ENCODE results near the gene M6PR.
"Not testable (repeated sequence)": the region's sequence is repeated elsewhere in the genome, so short reads cannot be mapped to it uniquely, and the experiment has no call there.

The M6PR gene

GRCh38 chr12:8941691-8942478 lies 7.6 kb downstream of the M6PR start:
- H3K9ac ChIP-seq (ENCODE audit: low read depth, low read length, poor library complexity, severe bottlenecking) = no peak overlapping the region
- no peaks in the 10 kb centered on the region for H3F3A ChIP-seq (ENCODE audit: low read depth)
- H3K9me2 ChIP-seq (replicated peaks; ENCODE audit: low read depth, low read length) = no peaks in the 10 kb centered on the region
- TF ChIP-seq EZH2phosphoT487 (IDR thresholded peaks at IDR 0.05; ENCODE audit: borderline replicate concordance) = no peak
- peaks cover 29% of the 10 kb centered on the region for H3K79me2 ChIP-seq (ENCODE audit: insufficient read depth, low read length)
- no peaks in the 10 kb centered on the region for H3K27me3 ChIP-seq (ENCODE audit: insufficient read depth, low read length, poor library complexity, severe bottlenecking)
- H3K9me3 ChIP-seq (ENCODE audit: insufficient read depth, low read depth, low read length) = no peaks in the 10 kb centered on the region
- H3K36me3 ChIP-seq (ENCODE audit: insufficient read depth, low read length) = peaks cover 74% of the 10 kb centered on the region; the same call in 1 of the 2 replicates
- peaks cover 8% of the 10 kb centered on the region for H3K4me1 ChIP-seq (ENCODE audit: insufficient read depth, low read length, poor library complexity, severe bottlenecking)
- H4K20me1 ChIP-seq (ENCODE audit: insufficient read depth, low read length, poor library complexity, severe bottlenecking) = peaks cover 22% of the 10 kb centered on the region
- H3K4me2 ChIP-seq (ENCODE audit: low read depth, low read length, poor library complexity, severe bottlenecking) = no peak overlapping the region
- H2AFZ ChIP-seq (ENCODE audit: low read length) = no peak overlapping the region
- no peak overlapping the region for H3K4me3 ChIP-seq (ENCODE audit: low read length, poor library complexity, severe bottlenecking)

DNA sequence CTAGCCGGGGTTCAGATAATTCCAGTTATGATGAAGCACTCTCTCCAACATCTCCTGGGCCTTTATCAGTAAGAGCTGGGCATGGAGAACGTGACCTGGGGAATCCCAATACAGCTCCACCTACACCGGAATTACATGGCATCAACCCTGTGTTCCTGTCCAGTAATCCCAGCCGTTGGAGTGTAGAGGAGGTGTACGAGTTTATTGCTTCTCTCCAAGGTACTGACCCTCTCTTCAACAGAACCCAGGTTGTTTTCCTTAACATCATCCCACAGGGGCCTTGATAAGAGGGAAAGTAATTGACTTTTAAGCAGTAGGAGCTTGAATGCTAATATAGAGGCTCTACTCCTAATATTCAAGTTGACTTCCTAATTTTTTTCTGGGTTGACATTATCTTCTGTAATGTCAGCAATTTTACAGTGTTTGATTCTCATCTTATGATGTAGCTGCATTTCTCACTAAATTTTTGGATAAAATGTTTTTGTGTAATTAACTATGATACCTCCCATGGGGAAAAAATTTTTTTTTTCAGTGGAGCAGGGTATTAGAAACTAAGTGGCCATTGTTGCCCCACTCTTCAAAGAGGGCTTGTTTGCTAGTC lies 11.5 kb downstream of the M6PR start:
- H3K9ac ChIP-seq (ENCODE audit: low read depth, low read length, poor library complexity, severe bottlenecking); H3K27me3 ChIP-seq (ENCODE audit: insufficient read depth, low read length, poor library complexity, severe bottlenecking); H3K9me2 ChIP-seq (replicated peaks; ENCODE audit: low read depth, low read length); H4K20me1 ChIP-seq (ENCODE audit: insufficient read depth, low read length, poor library complexity, severe bottlenecking); H3F3A ChIP-seq (ENCODE audit: low read depth); H3K4me1 ChIP-seq (ENCODE audit: insufficient read depth, low read length, poor library complexity, severe bottlenecking); H3K79me2 ChIP-seq (ENCODE audit: insufficient read depth, low read length); H3K4me3 ChIP-seq (ENCODE audit: low read length, poor library complexity, severe bottlenecking); H3K9me3 ChIP-seq (ENCODE audit: insufficient read depth, low read depth, low read length); H3K4me2 ChIP-seq (ENCODE audit: low read depth, low read length, poor library complexity, severe bottlenecking); H2AFZ ChIP-seq (ENCODE audit: low read length): not testable (repeated sequence)
- peaks cover 57% of the 10 kb centered on the region; the same call in 1 of the 2 replicates for H3K36me3 ChIP-seq (ENCODE audit: insufficient read depth, low read length)

DNA sequence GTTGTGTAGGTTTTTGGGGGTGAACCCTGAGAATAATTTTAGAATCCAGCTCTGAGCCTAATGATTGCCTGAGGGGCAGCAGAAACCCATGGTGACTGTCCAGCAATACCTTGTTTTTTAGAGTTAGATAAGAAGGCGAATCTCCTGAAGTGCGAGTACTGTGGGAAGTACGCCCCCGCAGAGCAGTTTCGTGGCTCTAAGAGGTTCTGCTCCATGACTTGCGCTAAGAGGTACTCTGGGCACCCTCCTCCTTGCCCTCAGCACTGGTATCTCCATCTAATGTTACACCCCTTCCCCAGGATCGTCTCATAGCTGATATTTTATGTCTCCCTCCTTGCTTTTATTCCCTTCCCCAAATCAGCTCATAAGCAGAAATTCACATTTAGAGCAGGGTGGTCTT lies 12.7 kb downstream of the M6PR start:
- H3K4me2 ChIP-seq (ENCODE audit: low read depth, low read length, poor library complexity, severe bottlenecking) = no peak overlapping the region
- no peaks in the 10 kb centered on the region for H3K27me3 ChIP-seq (ENCODE audit: insufficient read depth, low read length, poor library complexity, severe bottlenecking)
- H3K4me3 ChIP-seq (ENCODE audit: low read length, poor library complexity, severe bottlenecking) = no peak overlapping the region
- no peaks in the 10 kb centered on the region for H3K79me2 ChIP-seq (ENCODE audit: insufficient read depth, low read length)
- H3K9me3 ChIP-seq (ENCODE audit: insufficient read depth, low read depth, low read length) = no peaks in the 10 kb centered on the region
- peaks cover 51% of the 10 kb centered on the region; the same call in 1 of the 2 replicates for H3K36me3 ChIP-seq (ENCODE audit: insufficient read depth, low read length)
- no peaks in the 10 kb centered on the region for H3F3A ChIP-seq (ENCODE audit: low read depth)
- H3K9ac ChIP-seq (ENCODE audit: low read depth, low read length, poor library complexity, severe bottlenecking) = no peak overlapping the region
- H3K9me2 ChIP-seq (replicated peaks; ENCODE audit: low read depth, low read length) = no peaks in the 10 kb centered on the region
- no peaks in the 10 kb centered on the region for H4K20me1 ChIP-seq (ENCODE audit: insufficient read depth, low read length, poor library complexity, severe bottlenecking)
- TF ChIP-seq CTCF (conservative IDR thresholded peaks at IDR 0.05; ENCODE audit: low read length) (no peak), EZH2phosphoT487 (IDR thresholded peaks at IDR 0.05; ENCODE audit: borderline replicate concordance) (no peak)
- H2AFZ ChIP-seq (ENCODE audit: low read length) = no peak overlapping the region
- H3K4me1 ChIP-seq (ENCODE audit: insufficient read depth, low read length, poor library complexity, severe bottlenecking) = no peaks in the 10 kb centered on the region

- H3K4me3 ChIP-seq (ENCODE audit: low read length, poor library complexity, severe bottlenecking); H3K9me3 ChIP-seq (ENCODE audit: insufficient read depth, low read depth, low read length); H3K9me2 ChIP-seq (replicated peaks; ENCODE audit: low read depth, low read length); H3K79me2 ChIP-seq (ENCODE audit: insufficient read depth, low read length); H3K4me2 ChIP-seq (ENCODE audit: low read depth, low read length, poor library complexity, severe bottlenecking); H3K27me3 ChIP-seq (ENCODE audit: insufficient read depth, low read length, poor library complexity, severe bottlenecking); H4K20me1 ChIP-seq (ENCODE audit: insufficient read depth, low read length, poor library complexity, severe bottlenecking); H3K4me1 ChIP-seq (ENCODE audit: insufficient read depth, low read length, poor library complexity, severe bottlenecking); H3K9ac ChIP-seq (ENCODE audit: low read depth, low read length, poor library complexity, severe bottlenecking); H3F3A ChIP-seq (ENCODE audit: low read depth); H2AFZ ChIP-seq (ENCODE audit: low read length): not testable (repeated sequence)
- H3K36me3 ChIP-seq (ENCODE audit: insufficient read depth, low read length) = peaks cover 61% of the 10 kb centered on the region; the same call in 1 of the 2 replicates
Observed at GRCh38 chr12:8934080-8934479, 15.4 kb downstream of the M6PR start.

GRCh38 chr12:8932464-8932863 lies 17.0 kb downstream of the M6PR start:
- H2AFZ ChIP-seq (ENCODE audit: low read length); H4K20me1 ChIP-seq (ENCODE audit: insufficient read depth, low read length, poor library complexity, severe bottlenecking); H3K4me2 ChIP-seq (ENCODE audit: low read depth, low read length, poor library complexity, severe bottlenecking); H3K9ac ChIP-seq (ENCODE audit: low read depth, low read length, poor library complexity, severe bottlenecking); H3K4me1 ChIP-seq (ENCODE audit: insufficient read depth, low read length, poor library complexity, severe bottlenecking); H3K79me2 ChIP-seq (ENCODE audit: insufficient read depth, low read length); H3F3A ChIP-seq (ENCODE audit: low read depth); H3K9me2 ChIP-seq (replicated peaks; ENCODE audit: low read depth, low read length); H3K4me3 ChIP-seq (ENCODE audit: low read length, poor library complexity, severe bottlenecking); H3K9me3 ChIP-seq (ENCODE audit: insufficient read depth, low read depth, low read length); H3K27me3 ChIP-seq (ENCODE audit: insufficient read depth, low read length, poor library complexity, severe bottlenecking): not testable (repeated sequence)
- H3K36me3 ChIP-seq (ENCODE audit: insufficient read depth, low read length) = peaks cover 45% of the 10 kb centered on the region; the same call in 1 of the 2 replicates

GRCh38 chr12:8930655-8931323 lies 18.7 kb downstream of the M6PR start:
- not testable (repeated sequence) for H3K4me3 ChIP-seq (ENCODE audit: low read length, poor library complexity, severe bottlenecking); H3K4me2 ChIP-seq (ENCODE audit: low read depth, low read length, poor library complexity, severe bottlenecking); H3K9me3 ChIP-seq (ENCODE audit: insufficient read depth, low read depth, low read length); H3K27me3 ChIP-seq (ENCODE audit: insufficient read depth, low read length, poor library complexity, severe bottlenecking); H3F3A ChIP-seq (ENCODE audit: low read depth); H4K20me1 ChIP-seq (ENCODE audit: insufficient read depth, low read length, poor library complexity, severe bottlenecking); H3K4me1 ChIP-seq (ENCODE audit: insufficient read depth, low read length, poor library complexity, severe bottlenecking); H3K9ac ChIP-seq (ENCODE audit: low read depth, low read length, poor library complexity, severe bottlenecking); H2AFZ ChIP-seq (ENCODE audit: low read length); H3K79me2 ChIP-seq (ENCODE audit: insufficient read depth, low read length); H3K9me2 ChIP-seq (replicated peaks; ENCODE audit: low read depth, low read length)
- peaks cover 39% of the 10 kb centered on the region; the same call in 1 of the 2 replicates for H3K36me3 ChIP-seq (ENCODE audit: insufficient read depth, low read length)
